ENCODE measurements around the gene MRO.
"Not testable (repeated sequence)": the region's sequence is repeated elsewhere in the genome, so short reads cannot be mapped to it uniquely, and the experiment has no call there.

The MRO gene

DNA sequence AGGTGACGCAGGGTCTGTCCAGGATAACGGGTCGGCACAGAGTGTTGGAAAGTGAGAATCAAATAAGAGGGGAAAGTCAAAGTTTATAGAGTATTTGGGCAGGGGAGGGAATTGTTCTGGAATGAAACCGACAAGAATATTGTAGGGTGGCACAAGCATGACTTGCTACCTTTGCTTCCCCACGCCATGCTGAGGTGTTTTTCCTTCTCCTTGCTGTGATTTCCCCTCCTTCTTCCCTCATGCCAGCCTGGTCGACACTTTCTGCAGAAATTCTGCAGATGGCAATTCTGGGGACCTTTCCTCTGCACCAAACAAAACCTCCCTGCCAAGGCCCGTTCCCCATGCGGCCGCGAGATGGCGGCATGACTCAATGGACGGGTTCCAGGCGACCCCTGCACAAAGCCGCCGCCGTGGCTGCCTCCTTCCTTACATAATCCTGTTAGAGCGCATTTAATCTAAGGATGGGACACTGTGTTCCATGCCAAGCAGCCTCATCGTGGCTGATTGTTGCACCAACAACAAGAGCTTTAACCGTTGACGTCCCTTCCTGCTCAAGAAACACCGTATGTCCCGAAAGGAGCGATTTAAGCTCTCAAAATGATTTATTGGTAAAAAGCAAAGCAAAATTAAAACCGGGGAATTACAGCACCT lies at the start of gene MRO:
MRO (minus strand) TSS at position 289 of the 651 bp plus-strand sequence. CDS start 10,616 bp downstream, outside the sequence.
- Histone ChIP-seq H3K4me3 (ENCODE audit: low read length in 2 of 2) (peak within 1 kb of the TSS; percentile 74 to 75), H3K9ac (ENCODE audit: low read depth in 1 of 2, low read length in 2 of 2) (peak within 1 kb of the TSS in 1 of 2 donors; percentile 26)

DNA sequence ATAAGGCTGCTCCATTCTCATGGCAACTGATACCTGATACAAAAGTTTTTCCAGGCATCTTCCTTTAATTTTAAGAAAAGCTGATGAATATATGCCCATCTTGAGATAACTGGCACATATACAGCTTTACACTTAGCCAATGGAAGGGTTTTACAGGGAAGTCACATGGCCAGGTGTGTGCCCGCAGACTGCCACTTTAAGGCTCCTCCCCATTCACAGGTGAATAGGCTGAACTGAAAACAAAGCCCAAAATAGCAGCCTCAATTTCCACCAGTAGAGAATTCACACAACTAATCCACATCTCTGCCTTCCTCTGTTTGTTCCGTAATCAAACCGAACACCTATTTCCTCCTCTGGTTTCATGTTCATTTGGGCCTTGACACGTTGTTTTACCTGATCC lies 49.3 kb upstream of the MRO start:
- Histone ChIP-seq H3K27me3 (ENCODE audit: control insufficient read depth in 2 of 2, insufficient read depth in 2 of 2, low read length in 2 of 2) (no peaks in the 10 kb centered on the region), H3K4me3 (ENCODE audit: low read length in 2 of 2) (no peak overlapping the region), H3K9me3 (ENCODE audit: control insufficient read depth in 2 of 2, low read length in 2 of 2) (no peaks in the 10 kb centered on the region), H3K9ac (ENCODE audit: low read depth in 1 of 2, low read length in 2 of 2) (no peak overlapping the region), H3K4me1 (ENCODE audit: control insufficient read depth in 2 of 2, insufficient read depth in 2 of 2, low read length in 2 of 2) (peaks cover 3% of the 10 kb centered on the region in 2 donors), H3K27ac (ENCODE audit: low read depth in 2 of 2, low read length in 2 of 2) (peak overlapping the region in 1 of 2 donors; percentile 32), H3K36me3 (ENCODE audit: control insufficient read depth in 2 of 2, insufficient read depth in 2 of 2, low read length in 2 of 2) (no peaks in the 10 kb centered on the region)

More for the DNA sequence above, at the start of gene MRO:
- Histone ChIP-seq H3K27ac (ENCODE audit: low read depth in 2 of 2, low read length in 2 of 2) (peak within 1 kb of the TSS in 1 of 2 donors; percentile 5), H3K27me3 (ENCODE audit: control insufficient read depth in 2 of 2, insufficient read depth in 2 of 2, low read length in 2 of 2) (no peaks in the 10 kb centered on the region), H3K9me3 (ENCODE audit: control insufficient read depth in 2 of 2, low read length in 2 of 2) (no peaks in the 10 kb centered on the region), H3K36me3 (ENCODE audit: control insufficient read depth in 2 of 2, insufficient read depth in 2 of 2, low read length in 2 of 2) (no peaks in the 10 kb centered on the region), H3K4me1 (ENCODE audit: control insufficient read depth in 2 of 2, insufficient read depth in 2 of 2, low read length in 2 of 2) (peaks cover 7 to 20% of the 10 kb centered on the region in 2 donors)

DNA sequence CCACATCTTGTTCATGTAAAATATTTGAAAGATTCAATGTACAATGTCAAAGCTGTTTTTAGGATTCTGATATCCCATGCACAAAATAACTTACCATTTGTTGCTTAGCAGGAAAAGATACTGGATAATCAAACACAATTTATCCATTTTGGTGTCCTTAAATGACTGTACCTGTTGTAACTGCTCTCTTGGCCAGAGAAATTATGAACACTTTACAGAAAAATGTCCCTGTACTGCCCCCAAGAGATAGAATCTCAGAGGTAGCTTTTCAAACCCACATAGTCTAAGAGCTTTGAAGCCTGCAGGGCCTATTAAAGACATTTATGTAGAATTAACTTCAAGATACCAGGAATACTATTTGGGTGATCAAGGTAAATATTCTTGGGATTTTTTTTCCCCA lies 46.9 kb upstream of the MRO start:
- Histone ChIP-seq H3K4me3 (ENCODE audit: low read length in 2 of 2) (no peak overlapping the region), H3K9me3 (ENCODE audit: control insufficient read depth in 2 of 2, low read length in 2 of 2) (no peaks in the 10 kb centered on the region), H3K9ac (ENCODE audit: low read depth in 1 of 2, low read length in 2 of 2) (no peak overlapping the region), H3K36me3 (ENCODE audit: control insufficient read depth in 2 of 2, insufficient read depth in 2 of 2, low read length in 2 of 2) (no peaks in the 10 kb centered on the region), H3K4me1 (ENCODE audit: control insufficient read depth in 2 of 2, insufficient read depth in 2 of 2, low read length in 2 of 2) (peaks cover 3 to 7% of the 10 kb centered on the region in 2 donors), H3K27me3 (ENCODE audit: control insufficient read depth in 2 of 2, insufficient read depth in 2 of 2, low read length in 2 of 2) (no peaks in the 10 kb centered on the region), H3K27ac (ENCODE audit: low read depth in 2 of 2, low read length in 2 of 2) (no peak overlapping the region)

DNA sequence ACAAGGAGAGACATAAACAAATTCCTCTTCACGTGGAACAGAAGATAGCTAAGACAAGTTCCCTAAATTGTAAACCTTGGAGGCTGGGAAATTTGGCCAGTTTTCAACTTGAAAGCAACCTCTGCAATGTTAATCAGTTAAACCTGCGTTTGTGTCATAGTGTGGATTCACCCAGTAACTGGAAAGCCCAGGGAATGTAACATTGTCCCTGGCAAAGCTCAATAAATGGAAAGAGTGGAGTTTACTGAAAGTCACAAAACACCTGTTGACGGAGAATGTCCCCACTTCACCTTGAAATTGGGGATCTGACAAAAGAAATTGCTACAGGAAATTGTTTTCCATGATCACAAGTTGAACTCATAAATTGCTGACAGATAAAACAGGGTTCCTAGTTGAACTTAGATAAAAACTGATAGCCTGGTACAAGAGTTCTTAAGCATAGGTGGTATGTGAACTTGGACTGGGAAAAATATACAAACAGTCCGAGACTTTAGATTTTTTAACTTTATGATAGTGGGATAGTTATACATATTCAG lies 44.1 kb upstream of the MRO start:
- Histone ChIP-seq H3K4me1 (ENCODE audit: control insufficient read depth in 2 of 2, insufficient read depth in 2 of 2, low read length in 2 of 2) (peaks cover 0 to 3% of the 10 kb centered on the region in 2 donors), H3K36me3 (ENCODE audit: control insufficient read depth in 2 of 2, insufficient read depth in 2 of 2, low read length in 2 of 2) (no peaks in the 10 kb centered on the region), H3K9ac (ENCODE audit: low read depth in 1 of 2, low read length in 2 of 2) (no peak overlapping the region), H3K27ac (ENCODE audit: low read depth in 2 of 2, low read length in 2 of 2) (no peak overlapping the region), H3K4me3 (ENCODE audit: low read length in 2 of 2) (no peak overlapping the region), H3K9me3 (ENCODE audit: control insufficient read depth in 2 of 2, low read length in 2 of 2) (no peaks in the 10 kb centered on the region), H3K27me3 (ENCODE audit: control insufficient read depth in 2 of 2, insufficient read depth in 2 of 2, low read length in 2 of 2) (no peaks in the 10 kb centered on the region)

DNA sequence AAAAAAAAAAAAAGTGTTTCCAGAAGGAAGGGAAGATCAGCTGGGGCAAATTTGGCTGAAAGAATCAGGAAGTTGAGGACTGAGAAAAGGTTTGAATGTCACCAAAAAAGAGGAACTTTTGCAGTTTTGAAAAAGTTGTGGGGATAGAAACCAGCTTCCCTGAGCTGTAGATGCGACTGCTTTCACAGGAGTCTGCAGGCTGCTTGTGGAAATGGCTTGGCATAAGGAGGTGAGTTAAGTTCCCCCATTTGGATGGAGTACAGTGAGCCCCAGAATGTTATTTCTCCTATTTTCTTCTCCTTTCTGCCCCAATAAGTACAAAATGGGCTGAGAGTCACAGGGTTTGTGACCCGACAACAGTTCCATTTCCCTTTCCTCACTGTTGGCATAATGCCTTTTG lies 42.6 kb upstream of the MRO start:
- no peak overlapping the region for H3K27ac ChIP-seq (ENCODE audit: low read depth in 2 of 2, low read length in 2 of 2)

DNA sequence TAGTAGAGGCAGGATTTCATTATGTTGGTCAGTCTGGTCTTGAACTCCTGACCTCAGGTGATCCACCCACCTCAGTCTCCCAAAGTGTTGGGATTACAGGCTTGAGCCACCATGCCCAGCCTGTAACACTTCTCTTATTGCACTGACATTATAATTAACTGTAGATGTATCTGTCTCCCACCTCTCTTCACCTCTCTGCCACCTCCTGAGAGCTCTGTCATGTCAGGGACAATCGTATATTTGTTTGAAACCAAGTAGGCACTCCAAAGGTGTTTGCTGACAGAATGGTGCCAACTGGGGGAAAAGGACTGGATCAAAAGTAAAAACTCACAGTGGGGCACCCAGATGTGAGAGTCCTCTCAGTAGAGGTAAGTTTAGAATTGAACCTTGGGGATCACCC lies 41.8 kb upstream of the MRO start:
- Histone ChIP-seq H3K36me3 (ENCODE audit: control insufficient read depth in 2 of 2, insufficient read depth in 2 of 2, low read length in 2 of 2) (no peaks in the 10 kb centered on the region), H3K27ac (ENCODE audit: low read depth in 2 of 2, low read length in 2 of 2) (no peak overlapping the region), H3K27me3 (ENCODE audit: control insufficient read depth in 2 of 2, insufficient read depth in 2 of 2, low read length in 2 of 2) (no peaks in the 10 kb centered on the region), H3K4me3 (ENCODE audit: low read length in 2 of 2) (no peak overlapping the region), H3K9me3 (ENCODE audit: control insufficient read depth in 2 of 2, low read length in 2 of 2) (no peaks in the 10 kb centered on the region), H3K9ac (ENCODE audit: low read depth in 1 of 2, low read length in 2 of 2) (no peak overlapping the region), H3K4me1 (ENCODE audit: control insufficient read depth in 2 of 2, insufficient read depth in 2 of 2, low read length in 2 of 2) (peaks cover 0 to 3% of the 10 kb centered on the region in 2 donors)

More for the DNA sequence above, 42.6 kb upstream of the MRO start:
- no peaks in the 10 kb centered on the region for H3K9me3 ChIP-seq (ENCODE audit: control insufficient read depth in 2 of 2, low read length in 2 of 2)
- H3K4me1 ChIP-seq (ENCODE audit: control insufficient read depth in 2 of 2, insufficient read depth in 2 of 2, low read length in 2 of 2), result peaks cover 0 to 3% of the 10 kb centered on the region in 2 donors
- no peaks in the 10 kb centered on the region for H3K36me3 ChIP-seq (ENCODE audit: control insufficient read depth in 2 of 2, insufficient read depth in 2 of 2, low read length in 2 of 2)
- H3K4me3 ChIP-seq (ENCODE audit: low read length in 2 of 2), result no peak overlapping the region
- no peaks in the 10 kb centered on the region for H3K27me3 ChIP-seq (ENCODE audit: control insufficient read depth in 2 of 2, insufficient read depth in 2 of 2, low read length in 2 of 2)
- no peak overlapping the region for H3K9ac ChIP-seq (ENCODE audit: low read depth in 1 of 2, low read length in 2 of 2)

DNA sequence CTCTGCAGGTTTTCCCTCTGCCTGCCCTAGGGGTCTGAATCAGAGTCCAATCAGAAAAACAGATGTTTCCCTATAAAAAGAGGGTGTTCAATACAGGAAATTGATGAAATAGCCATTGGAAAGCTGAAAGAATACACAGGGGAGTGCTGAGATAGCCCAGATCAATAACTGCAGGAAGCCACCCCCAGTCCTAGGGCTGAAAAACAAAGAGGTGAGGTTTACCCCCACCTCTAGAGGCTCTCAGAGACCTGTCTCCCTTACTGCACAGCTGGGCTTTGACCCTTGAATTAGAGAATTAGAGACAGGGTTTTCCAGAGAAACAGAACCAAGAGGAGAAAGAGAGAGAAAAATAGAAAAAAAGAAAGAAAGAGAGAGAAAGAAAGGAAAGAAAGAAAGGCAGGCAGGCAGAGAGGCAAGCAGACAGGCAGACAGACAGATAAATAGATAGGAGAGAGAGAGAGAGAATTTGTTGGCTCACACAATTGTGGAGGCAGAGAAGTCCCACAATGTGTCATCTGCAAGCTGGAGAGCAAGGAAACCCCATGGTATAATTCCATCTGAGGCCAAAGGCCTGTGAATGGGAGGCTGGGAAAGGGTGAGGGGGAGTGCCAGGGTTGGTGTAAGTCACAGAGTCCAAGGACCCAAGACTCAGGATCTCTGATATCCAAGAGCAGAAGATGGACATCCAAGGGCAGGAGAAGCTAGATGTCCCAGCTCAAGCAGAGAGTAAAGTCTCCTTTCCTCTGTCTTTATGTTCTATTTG lies 40.2 kb upstream of the MRO start:
- no peak overlapping the region for H3K27ac ChIP-seq (ENCODE audit: low read depth in 2 of 2, low read length in 2 of 2)
- H3K4me3 ChIP-seq (ENCODE audit: low read length in 2 of 2), result no peak overlapping the region
- H3K36me3 ChIP-seq (ENCODE audit: control insufficient read depth in 2 of 2, insufficient read depth in 2 of 2, low read length in 2 of 2), result no peaks in the 10 kb centered on the region
- H3K4me1 ChIP-seq (ENCODE audit: control insufficient read depth in 2 of 2, insufficient read depth in 2 of 2, low read length in 2 of 2), result peaks cover 0 to 3% of the 10 kb centered on the region in 2 donors
- no peaks in the 10 kb centered on the region for H3K9me3 ChIP-seq (ENCODE audit: control insufficient read depth in 2 of 2, low read length in 2 of 2)
- H3K9ac ChIP-seq (ENCODE audit: low read depth in 1 of 2, low read length in 2 of 2), result no peak overlapping the region
- no peaks in the 10 kb centered on the region for H3K27me3 ChIP-seq (ENCODE audit: control insufficient read depth in 2 of 2, insufficient read depth in 2 of 2, low read length in 2 of 2)

DNA sequence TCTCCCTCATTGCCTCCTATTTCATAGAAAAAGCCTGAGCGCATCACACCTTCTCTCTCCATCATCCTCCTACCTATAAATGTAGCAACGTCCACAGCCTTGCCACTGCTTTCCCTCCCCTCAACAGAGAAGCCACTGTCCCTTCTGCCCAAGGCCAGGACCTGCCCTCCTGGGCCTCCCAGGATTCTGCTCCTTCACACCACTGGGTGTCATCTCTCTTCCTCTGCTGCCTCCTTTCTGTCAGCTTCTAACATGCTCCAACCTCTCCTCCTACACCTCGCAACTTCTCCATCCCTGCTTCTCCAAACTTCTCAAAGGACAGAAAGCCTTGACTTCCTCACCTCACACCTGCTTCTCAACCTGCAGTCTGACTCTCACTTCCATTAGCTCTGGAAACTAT lies 37.9 kb upstream of the MRO start:
- Histone ChIP-seq H3K27me3 (ENCODE audit: control insufficient read depth in 2 of 2, insufficient read depth in 2 of 2, low read length in 2 of 2) (no peaks in the 10 kb centered on the region), H3K9ac (ENCODE audit: low read depth in 1 of 2, low read length in 2 of 2) (no peak overlapping the region), H3K4me3 (ENCODE audit: low read length in 2 of 2) (no peak overlapping the region), H3K4me1 (ENCODE audit: control insufficient read depth in 2 of 2, insufficient read depth in 2 of 2, low read length in 2 of 2) (peaks cover 12 to 17% of the 10 kb centered on the region in 2 donors), H3K27ac (ENCODE audit: low read depth in 2 of 2, low read length in 2 of 2) (no peak overlapping the region), H3K36me3 (ENCODE audit: control insufficient read depth in 2 of 2, insufficient read depth in 2 of 2, low read length in 2 of 2) (no peaks in the 10 kb centered on the region), H3K9me3 (ENCODE audit: control insufficient read depth in 2 of 2, low read length in 2 of 2) (no peaks in the 10 kb centered on the region)

DNA sequence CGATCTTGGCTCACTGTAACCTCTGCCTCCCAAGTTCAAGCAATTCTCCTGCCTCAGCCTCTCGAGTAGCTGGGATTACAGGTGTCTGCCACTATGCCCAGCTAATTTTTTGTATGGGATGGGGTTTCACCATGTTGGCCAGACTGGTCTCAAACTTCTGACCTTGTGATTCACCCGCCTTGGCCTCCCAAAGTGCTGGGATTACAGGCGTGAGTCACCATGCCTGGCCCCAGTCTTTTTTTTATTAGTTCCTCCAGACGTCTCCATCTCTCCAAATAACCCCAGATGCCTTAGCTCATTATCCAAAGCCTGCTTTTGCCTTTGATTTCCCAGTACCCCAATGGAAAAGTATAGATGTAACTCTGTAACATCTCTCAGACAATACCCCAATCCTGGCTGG lies 37.4 kb upstream of the MRO start:
- not testable (repeated sequence) for H3K27me3 ChIP-seq (ENCODE audit: control insufficient read depth in 2 of 2, insufficient read depth in 2 of 2, low read length in 2 of 2); H3K9me3 ChIP-seq (ENCODE audit: control insufficient read depth in 2 of 2, low read length in 2 of 2); H3K9ac ChIP-seq (ENCODE audit: low read depth in 1 of 2, low read length in 2 of 2); H3K27ac ChIP-seq (ENCODE audit: low read depth in 2 of 2, low read length in 2 of 2); H3K4me3 ChIP-seq (ENCODE audit: low read length in 2 of 2); H3K36me3 ChIP-seq (ENCODE audit: control insufficient read depth in 2 of 2, insufficient read depth in 2 of 2, low read length in 2 of 2)
- peaks cover 12 to 17% of the 10 kb centered on the region in 2 donors for H3K4me1 ChIP-seq (ENCODE audit: control insufficient read depth in 2 of 2, insufficient read depth in 2 of 2, low read length in 2 of 2)

Measured in mucosa of rectum (tissue), 2 donors.